ENCODE results near the gene IRGQ.
"Not testable (repeated sequence)": the region's sequence is repeated elsewhere in the genome, so short reads cannot be mapped to it uniquely, and the experiment has no call there.

The IRGQ gene

DNA sequence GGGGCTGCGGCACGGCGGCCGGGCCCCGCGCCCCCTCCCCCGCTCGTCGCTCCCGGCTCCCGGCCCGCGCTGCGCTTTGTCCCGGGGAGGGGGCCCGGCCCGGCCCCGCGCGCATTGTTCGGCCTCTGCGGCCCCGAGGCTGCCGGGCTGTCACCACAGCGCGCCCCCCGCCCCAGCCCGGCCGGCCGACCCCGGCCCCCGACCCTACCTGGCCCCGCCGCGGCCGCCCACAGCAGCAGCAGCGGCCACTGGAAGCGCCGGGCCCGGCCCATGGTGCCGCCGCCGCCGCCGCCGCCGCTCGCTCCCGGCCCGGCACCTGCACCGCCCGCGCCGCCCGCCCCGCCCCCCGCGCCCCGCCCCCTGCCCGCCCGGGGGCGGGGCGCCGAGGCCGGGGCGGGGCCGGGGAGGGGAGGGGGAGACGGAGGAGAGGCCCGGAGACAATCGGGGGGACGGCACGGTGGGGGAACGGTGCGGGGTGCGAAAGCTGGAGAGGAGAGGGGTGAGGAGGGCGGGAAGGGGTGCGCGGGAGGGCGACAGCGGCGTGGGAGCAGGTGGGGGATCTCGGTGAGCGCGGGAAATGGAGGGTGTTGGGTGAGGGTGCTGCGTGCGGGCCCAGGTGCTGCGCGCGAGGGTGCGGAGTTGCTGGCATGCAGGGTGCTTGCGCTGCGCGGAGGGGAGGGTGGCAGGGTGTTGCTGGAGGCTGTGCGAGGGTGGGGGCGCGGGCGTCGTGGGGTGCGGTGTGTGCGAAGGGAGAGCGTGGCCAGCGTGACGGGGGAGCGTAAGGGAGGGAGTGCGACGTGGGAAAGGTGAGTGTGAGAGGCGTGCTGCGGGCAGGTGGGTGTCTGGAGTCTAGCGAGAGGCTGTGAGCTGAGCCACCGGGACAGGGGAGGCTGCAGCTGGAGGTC lies 43.8 kb upstream of the IRGQ start, which contains the start of gene CADM4:
CADM4 (minus strand) TSS at position 332 of the 905 bp plus-strand sequence; CDS start at position 272, 60 bp downstream.
- no peak for DNase-seq (ENCODE audit: low read depth, low spot score)
- H3K9ac ChIP-seq (ENCODE audit: insufficient read length, low read depth) = peak within 1 kb of the TSS; percentile 64
- H3K4me1 ChIP-seq (ENCODE audit: insufficient read depth, insufficient read length) = peaks cover 6% of the 10 kb centered on the region

DNA sequence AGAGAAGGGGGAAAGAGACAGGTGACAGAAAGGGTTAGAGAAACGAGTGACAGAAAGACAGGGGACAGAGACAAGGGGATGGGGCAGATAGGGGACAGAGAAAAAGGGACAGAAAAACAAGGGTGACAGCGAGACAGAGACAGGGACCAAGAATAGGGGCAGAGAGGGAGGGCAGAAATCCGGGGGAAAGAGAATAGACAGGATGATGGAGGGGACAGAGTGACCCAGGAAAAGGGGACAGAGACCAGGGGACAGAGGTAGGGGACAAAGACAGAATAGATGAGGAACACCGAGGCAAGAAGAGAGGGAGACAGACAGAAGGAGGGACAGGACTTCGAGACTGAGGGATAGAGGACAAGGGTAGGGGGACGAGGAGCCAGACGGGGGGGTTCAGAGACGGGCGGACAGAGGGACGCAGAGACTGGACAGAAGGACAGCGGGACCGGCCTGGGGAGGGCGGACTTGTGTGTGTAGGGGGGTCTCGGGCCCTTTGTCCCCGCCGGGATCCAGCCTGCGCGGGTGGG lies 43.1 kb upstream of the IRGQ start:
- DNase-seq (ENCODE audit: low read depth, low spot score) = no peak
- Histone ChIP-seq H3K9me3 (ENCODE audit: insufficient read depth, low read length) (no peaks in the 10 kb centered on the region), H3K36me3 (ENCODE audit: insufficient read depth, insufficient read length, low read length) (no peaks in the 10 kb centered on the region), H3K4me1 (ENCODE audit: insufficient read depth, insufficient read length) (peaks cover 6% of the 10 kb centered on the region), H3K27me3 (ENCODE audit: insufficient read depth, insufficient read length) (peaks cover 52% of the 10 kb centered on the region), H3K4me3 (ENCODE audit: insufficient read length, low read depth) (peak overlapping the region; percentile 45), H3K9ac (ENCODE audit: insufficient read length, low read depth) (peak overlapping the region; percentile 64)
- no peak for TF ChIP-seq ZNF274 (IDR thresholded peaks at IDR 0.05; ENCODE audit: low read depth, low read length)
- TF ChIP-seq YY1 (IDR thresholded peaks at IDR 0.05; ENCODE audit: insufficient read depth, insufficient read length) = no peak

More for the DNA sequence above, 43.8 kb upstream of the IRGQ start, which contains the start of gene CADM4:
- Histone ChIP-seq H3K27me3 (ENCODE audit: insufficient read depth, insufficient read length) (peaks cover 52% of the 10 kb centered on the region), H3K9me3 (ENCODE audit: insufficient read depth, low read length) (no peaks in the 10 kb centered on the region), H3K36me3 (ENCODE audit: insufficient read depth, insufficient read length, low read length) (no peaks in the 10 kb centered on the region), H3K4me3 (ENCODE audit: insufficient read length, low read depth) (peak within 1 kb of the TSS; percentile 46)
- no peak for TF ChIP-seq SUZ12 (IDR thresholded peaks at IDR 0.05; ENCODE audit: extremely low read depth, insufficient read depth, insufficient read length)
- TF ChIP-seq ZNF274 (IDR thresholded peaks at IDR 0.05; ENCODE audit: low read depth, low read length) = no peak
- no peak for TF ChIP-seq YY1 (IDR thresholded peaks at IDR 0.05; ENCODE audit: insufficient read depth, insufficient read length)

DNA sequence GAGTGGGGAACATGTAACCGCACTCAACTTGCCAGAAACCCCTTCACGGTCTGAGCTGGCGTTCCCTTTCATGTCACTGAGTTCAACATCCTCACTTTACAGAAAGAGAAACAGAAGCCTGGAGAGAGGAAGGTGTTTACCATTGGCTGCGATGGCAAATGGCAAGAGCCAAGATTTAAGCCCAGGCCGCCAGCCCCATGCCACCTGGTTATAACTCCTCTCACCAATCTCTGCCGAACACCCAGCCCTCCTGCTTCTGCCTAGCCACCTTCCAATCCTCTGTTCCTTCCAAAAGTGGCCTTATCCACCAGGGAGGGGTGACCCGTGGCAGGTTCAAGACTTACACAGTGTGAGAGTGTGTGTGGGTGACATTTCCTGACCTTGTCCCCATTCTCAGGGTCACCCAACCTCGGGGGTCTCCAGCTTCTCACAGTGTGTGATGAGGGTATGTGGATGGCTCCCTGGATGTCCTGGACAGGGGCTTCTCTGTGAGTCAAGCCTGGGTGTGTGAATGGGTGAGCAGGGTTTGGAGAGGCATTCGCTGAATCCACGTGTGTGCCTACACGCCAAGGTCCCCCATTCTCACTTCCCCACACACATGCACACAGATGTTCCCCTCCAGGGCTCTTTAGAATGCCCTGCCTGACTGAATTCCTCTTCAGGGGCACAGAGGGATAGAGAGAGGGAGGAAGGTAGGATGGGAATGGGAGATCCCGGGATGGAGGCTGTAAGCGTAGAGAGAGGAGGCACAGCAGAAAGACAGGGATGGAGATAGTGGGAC lies 42.5 kb upstream of the IRGQ start:
- H3K4me1 ChIP-seq (ENCODE audit: insufficient read depth, insufficient read length) = peaks cover 6% of the 10 kb centered on the region
- peaks cover 52% of the 10 kb centered on the region for H3K27me3 ChIP-seq (ENCODE audit: insufficient read depth, insufficient read length)
- no peak overlapping the region for H3K4me3 ChIP-seq (ENCODE audit: insufficient read length, low read depth)
- no peaks in the 10 kb centered on the region for H3K9me3 ChIP-seq (ENCODE audit: insufficient read depth, low read length)
- DNase-seq (ENCODE audit: low read depth, low spot score) = no peak
- no peaks in the 10 kb centered on the region for H3K36me3 ChIP-seq (ENCODE audit: insufficient read depth, insufficient read length, low read length)
- peak overlapping the region; percentile 64 for H3K9ac ChIP-seq (ENCODE audit: insufficient read length, low read depth)
- TF ChIP-seq ZNF274 (IDR thresholded peaks at IDR 0.05; ENCODE audit: low read depth, low read length) (no peak), YY1 (IDR thresholded peaks at IDR 0.05; ENCODE audit: insufficient read depth, insufficient read length) (no peak), SUZ12 (IDR thresholded peaks at IDR 0.05; ENCODE audit: extremely low read depth, insufficient read depth, insufficient read length) (no peak)

DNA sequence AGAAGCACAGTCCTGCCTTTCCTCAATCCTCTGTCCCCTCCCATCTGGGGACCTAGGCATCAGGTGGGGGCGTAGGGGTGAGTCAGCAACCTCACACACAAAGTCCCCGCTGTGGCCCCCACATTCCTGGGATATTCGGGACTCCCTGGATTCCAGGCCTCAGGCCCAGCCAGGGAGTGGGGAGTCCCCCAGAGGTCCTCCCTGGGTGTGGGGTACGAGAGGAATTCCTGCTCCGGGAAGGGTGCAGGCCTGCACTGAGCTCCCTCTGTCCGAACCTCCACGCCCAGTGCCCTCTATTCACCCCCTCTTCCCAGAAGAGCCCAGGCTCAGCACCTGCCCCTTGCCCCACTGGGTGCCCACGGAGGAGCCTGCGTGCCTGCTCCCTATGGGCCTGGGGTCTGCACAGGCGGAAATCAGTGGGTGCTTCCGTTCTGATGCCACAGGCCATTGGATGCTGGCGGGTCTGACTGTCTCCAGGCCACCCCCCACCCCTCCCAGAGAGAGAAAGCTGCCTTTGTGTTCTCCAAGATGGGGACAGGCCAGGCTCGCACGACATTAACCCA lies 40.3 kb upstream of the IRGQ start:
- no peaks in the 10 kb centered on the region for H3K36me3 ChIP-seq (ENCODE audit: insufficient read depth, insufficient read length, low read length)
- no peaks in the 10 kb centered on the region for H3K9me3 ChIP-seq (ENCODE audit: insufficient read depth, low read length)
- no peak for TF ChIP-seq YY1 (IDR thresholded peaks at IDR 0.05; ENCODE audit: insufficient read depth, insufficient read length)
- TF ChIP-seq ZNF274 (IDR thresholded peaks at IDR 0.05; ENCODE audit: low read depth, low read length) = no peak
- TF ChIP-seq SUZ12 (IDR thresholded peaks at IDR 0.05; ENCODE audit: extremely low read depth, insufficient read depth, insufficient read length) = no peak
- peak overlapping the region; percentile 50 for H3K9ac ChIP-seq (ENCODE audit: insufficient read length, low read depth)
- no peak overlapping the region for H3K4me3 ChIP-seq (ENCODE audit: insufficient read length, low read depth)
- H3K27me3 ChIP-seq (ENCODE audit: insufficient read depth, insufficient read length) = peaks cover 50% of the 10 kb centered on the region
- peaks cover 6% of the 10 kb centered on the region for H3K4me1 ChIP-seq (ENCODE audit: insufficient read depth, insufficient read length)
- DNase-seq (ENCODE audit: low read depth, low spot score) = no peak

DNA sequence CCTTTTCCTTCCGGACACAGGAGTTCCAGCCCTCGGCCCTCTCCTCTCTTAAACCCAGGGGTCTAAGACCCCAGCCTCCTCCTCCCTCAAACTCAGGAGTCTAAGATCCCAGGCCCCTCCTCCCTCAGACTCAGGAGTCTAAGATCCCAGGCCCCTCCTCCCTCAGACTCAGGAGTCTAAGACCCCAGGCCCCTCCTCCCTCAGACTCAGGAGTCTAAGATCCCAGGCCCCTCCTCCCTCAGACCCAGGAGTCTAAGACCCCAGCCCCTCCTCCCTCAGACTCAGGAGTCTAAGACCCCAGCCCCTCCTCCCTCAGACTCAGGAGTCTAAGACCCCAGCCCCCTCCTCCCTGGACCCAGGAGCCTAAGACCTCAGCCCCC lies 39.6 kb upstream of the IRGQ start:
- H3K9me3 ChIP-seq (ENCODE audit: insufficient read depth, low read length); H3K36me3 ChIP-seq (ENCODE audit: insufficient read depth, insufficient read length, low read length); H3K4me1 ChIP-seq (ENCODE audit: insufficient read depth, insufficient read length); DNase-seq (ENCODE audit: low read depth, low spot score): not testable (repeated sequence)
- peaks cover 45% of the 10 kb centered on the region for H3K27me3 ChIP-seq (ENCODE audit: insufficient read depth, insufficient read length)
- peak overlapping the region; percentile 72 for H3K9ac ChIP-seq (ENCODE audit: insufficient read length, low read depth)
- peak overlapping the region; percentile 42 for H3K4me3 ChIP-seq (ENCODE audit: insufficient read length, low read depth)

DNA sequence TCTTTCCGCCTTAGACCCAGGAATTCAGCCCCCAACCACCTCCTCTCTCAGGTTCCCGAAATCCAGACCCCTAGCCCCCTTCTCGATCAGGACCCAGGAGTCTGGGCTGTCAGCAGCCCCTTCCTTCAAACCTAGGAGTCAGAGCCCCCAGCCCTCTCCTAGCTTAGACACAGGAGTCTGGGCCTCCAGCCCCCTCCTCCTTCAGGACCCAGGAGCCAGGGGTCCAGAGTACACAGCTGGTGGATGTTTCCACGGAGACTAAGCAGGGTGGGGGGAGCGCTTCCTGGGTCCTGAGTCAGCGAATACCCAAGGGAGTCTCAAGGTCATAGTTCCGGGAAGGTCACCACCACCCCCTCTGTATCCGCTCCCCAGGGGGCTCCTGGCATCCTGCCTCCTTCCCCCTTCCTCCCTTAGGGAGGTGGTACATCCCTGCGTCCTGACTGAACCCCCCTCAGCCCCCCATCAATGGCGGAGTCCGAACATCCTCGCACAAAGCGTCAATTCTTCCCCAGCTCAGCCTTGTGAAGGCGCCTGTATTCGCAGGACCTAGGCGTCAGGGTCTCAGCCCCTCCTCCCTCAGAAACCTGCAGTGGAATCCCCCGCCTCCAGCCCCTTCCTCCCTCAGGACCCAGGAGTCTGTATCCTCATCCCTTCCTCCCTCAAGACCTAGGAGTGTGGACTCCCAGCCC lies 39.1 kb upstream of the IRGQ start:
- no peak for DNase-seq (ENCODE audit: low read depth, low spot score)
- Histone ChIP-seq H3K36me3 (ENCODE audit: insufficient read depth, insufficient read length, low read length) (peaks cover 3% of the 10 kb centered on the region), H3K9me3 (ENCODE audit: insufficient read depth, low read length) (no peaks in the 10 kb centered on the region), H3K4me3 (ENCODE audit: insufficient read length, low read depth) (peak overlapping the region; percentile 42), H3K27me3 (ENCODE audit: insufficient read depth, insufficient read length) (peaks cover 39% of the 10 kb centered on the region), H3K4me1 (ENCODE audit: insufficient read depth, insufficient read length) (peaks cover 2% of the 10 kb centered on the region), H3K9ac (ENCODE audit: insufficient read length, low read depth) (peak overlapping the region; percentile 72)
- TF ChIP-seq ZNF274 (IDR thresholded peaks at IDR 0.05; ENCODE audit: low read depth, low read length) (no peak), SUZ12 (IDR thresholded peaks at IDR 0.05; ENCODE audit: extremely low read depth, insufficient read depth, insufficient read length) (no peak), YY1 (IDR thresholded peaks at IDR 0.05; ENCODE audit: insufficient read depth, insufficient read length) (no peak)

Measured in NT2/D1 (cell line).